ENCODE data around the gene BANP. TPM values are rescaled to one million over a fixed set of nuclear protein-coding genes. Genes with fewer than 3 reads are reported as not detected.
A peak's percentile ranks its signal among the peaks of the same experiment; 100 is the strongest.
"Not testable (repeated sequence)": the region's sequence is repeated elsewhere in the genome, so short reads cannot be mapped to it uniquely, and the experiment has no call there.

Gene BANP
- total and polyA plus RNA-seq, 4 donors: 7.4 to 35.6 (median 19.7) TPM

DNA sequence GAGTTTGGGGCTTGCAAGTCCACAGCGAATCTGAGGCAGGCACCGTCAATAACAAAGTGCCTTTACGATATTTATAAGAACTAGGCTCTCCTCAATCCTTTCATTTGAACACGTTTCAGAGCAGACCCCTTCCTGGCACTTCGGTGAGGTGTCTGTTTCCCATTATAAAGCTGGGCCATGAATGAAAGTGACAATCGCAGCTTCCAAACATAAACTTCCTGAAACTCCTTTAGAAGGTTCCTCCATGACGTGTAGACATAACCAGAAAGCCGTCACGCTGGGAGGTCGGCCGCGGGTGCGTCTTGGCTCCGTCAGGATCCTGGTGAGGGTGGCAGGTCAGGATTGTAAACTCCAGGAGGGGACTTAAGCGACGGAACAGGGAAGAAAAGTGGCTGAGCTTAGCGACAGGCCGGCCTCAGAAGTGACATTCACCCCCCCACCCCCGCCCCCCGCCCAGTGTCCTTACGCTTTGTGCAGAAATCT is 150.4 kb downstream of the BANP start:
- H3K9me3 ChIP-seq (ENCODE audit: control insufficient read depth, low read length); H3K27ac ChIP-seq (ENCODE audit: low read depth in 1 of 2, low read length in 2 of 2); H3K27me3 ChIP-seq (ENCODE audit: control insufficient read depth in 1 of 2, insufficient read depth in 2 of 2, low read length in 1 of 2); ATAC-seq (ENCODE audit: low FRiP score); intact Hi-C loops (cut with DNase I); H3K36me3 ChIP-seq (ENCODE audit: control insufficient read depth in 1 of 2, insufficient read depth in 2 of 2, low read length in 1 of 2); H3K4me1 ChIP-seq (ENCODE audit: control insufficient read depth in 1 of 2, insufficient read depth in 2 of 2, low read length in 2 of 2); H3K4me3 ChIP-seq (ENCODE audit: low read length in 2 of 2): not testable (repeated sequence)
- peak in 1 of 2 donors; percentile 35 for DNase-seq
- 22 to 24% methylated on average over 21 of the region's 21 CpGs for WGBS, 2 donors

DNA sequence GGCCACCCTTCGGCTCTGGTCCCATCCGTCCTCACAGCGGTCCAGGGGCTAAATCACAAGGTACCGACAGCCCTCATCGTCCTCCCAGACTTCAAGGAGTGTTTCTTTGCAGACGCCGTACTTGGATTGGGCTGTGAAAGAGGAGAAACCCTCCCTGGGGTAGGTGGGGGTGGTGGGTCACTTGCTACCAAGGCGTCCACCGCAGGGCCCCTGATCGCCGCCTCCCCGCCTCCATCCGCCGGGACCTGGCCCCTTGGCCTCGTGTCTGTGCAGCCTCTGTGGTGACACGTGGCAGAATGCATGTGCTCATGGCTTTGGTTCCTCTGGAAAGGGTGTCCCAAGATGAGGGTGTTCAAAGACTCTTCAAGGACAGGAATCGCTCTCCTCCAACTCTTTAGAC is 151.4 kb downstream of the BANP start:
- H3K36me3 ChIP-seq (ENCODE audit: control insufficient read depth in 1 of 2, insufficient read depth in 2 of 2, low read length in 1 of 2): no peaks in the 10 kb centered on the region
- no peak for ATAC-seq (ENCODE audit: low FRiP score)
- H3K4me3 ChIP-seq (ENCODE audit: low read length in 2 of 2): no peak overlapping the region
- H3K9me3 ChIP-seq (ENCODE audit: control insufficient read depth, low read length): no peaks in the 10 kb centered on the region
- 85 to 86% methylated on average over 17 of the region's 17 CpGs for WGBS, 2 donors
- H3K4me1 ChIP-seq (ENCODE audit: control insufficient read depth in 1 of 2, insufficient read depth in 2 of 2, low read length in 2 of 2): no peaks in the 10 kb centered on the region
- intact Hi-C loops (cut with DNase I): no loop called here
- peak; percentile 33 to 46 for DNase-seq
- H3K27ac ChIP-seq (ENCODE audit: low read depth in 1 of 2, low read length in 2 of 2): no peak overlapping the region
- no peaks in the 10 kb centered on the region for H3K27me3 ChIP-seq (ENCODE audit: control insufficient read depth in 1 of 2, insufficient read depth in 2 of 2, low read length in 1 of 2)

- Histone ChIP-seq H3K36me3 (ENCODE audit: control insufficient read depth in 1 of 2, insufficient read depth in 2 of 2, low read length in 1 of 2) (no peaks in the 10 kb centered on the region), H3K9me3 (ENCODE audit: control insufficient read depth, low read length) (no peaks in the 10 kb centered on the region), H3K27ac (ENCODE audit: low read depth in 1 of 2, low read length in 2 of 2) (no peak overlapping the region), H3K27me3 (ENCODE audit: control insufficient read depth in 1 of 2, insufficient read depth in 2 of 2, low read length in 1 of 2) (no peaks in the 10 kb centered on the region), H3K4me3 (ENCODE audit: low read length in 2 of 2) (no peak overlapping the region), H3K4me1 (ENCODE audit: control insufficient read depth in 1 of 2, insufficient read depth in 2 of 2, low read length in 2 of 2) (no peaks in the 10 kb centered on the region)
- 72 to 84% methylated on average over 15 of the region's 15 CpGs for WGBS, 2 donors
- intact Hi-C loops (cut with DNase I): no loop called here
- DNase-seq (peak; percentile 17 to 62), ATAC-seq (ENCODE audit: low FRiP score) (no peak)
These were observed 151.8 kb downstream of the BANP start for GRCh38 chr16:88103011-88103410.

DNA sequence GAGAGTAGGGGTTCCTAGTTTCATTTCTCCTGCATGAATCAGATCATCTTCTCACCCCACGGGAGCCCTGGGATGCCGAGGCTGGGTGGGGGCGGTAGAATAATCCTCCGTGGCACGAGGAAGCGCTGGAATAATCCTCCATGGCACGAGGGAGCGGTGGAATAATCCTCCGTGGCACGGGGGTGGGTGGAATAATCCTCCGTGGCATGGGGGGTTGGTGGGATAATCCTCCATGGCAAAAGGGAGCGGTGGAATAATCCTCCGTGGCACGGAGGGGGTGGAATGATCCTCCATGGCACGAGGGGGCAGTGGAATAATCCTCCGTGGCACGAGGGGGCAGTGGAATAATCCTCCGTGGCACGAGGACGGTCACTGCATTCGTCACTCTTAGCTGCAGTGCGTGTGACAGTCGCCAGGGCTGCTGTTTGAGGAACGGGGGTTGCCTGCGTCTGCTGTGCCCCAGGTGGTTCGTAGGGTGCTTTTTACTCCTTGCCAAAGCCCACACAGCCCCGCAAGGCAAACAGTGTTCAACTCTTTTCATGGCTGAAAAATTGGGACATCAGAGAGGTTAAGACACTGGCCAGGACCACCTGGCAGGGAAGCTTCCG is 152.5 kb downstream of the BANP start:
- no peaks in the 10 kb centered on the region for H3K36me3 ChIP-seq (ENCODE audit: control insufficient read depth in 1 of 2, insufficient read depth in 2 of 2, low read length in 1 of 2)
- H3K27me3 ChIP-seq (ENCODE audit: control insufficient read depth in 1 of 2, insufficient read depth in 2 of 2, low read length in 1 of 2): no peaks in the 10 kb centered on the region
- intact Hi-C loops (cut with DNase I): no loop called here
- ATAC-seq (ENCODE audit: low FRiP score) (no peak), DNase-seq (peak; percentile 18 to 51)
- H3K9me3 ChIP-seq (ENCODE audit: control insufficient read depth, low read length): no peaks in the 10 kb centered on the region
- no peak overlapping the region for H3K4me3 ChIP-seq (ENCODE audit: low read length in 2 of 2)
- no peak overlapping the region for H3K27ac ChIP-seq (ENCODE audit: low read depth in 1 of 2, low read length in 2 of 2)
- WGBS, 2 donors: 81 to 82% methylated on average over 28 of the region's 28 CpGs
- no peaks in the 10 kb centered on the region for H3K4me1 ChIP-seq (ENCODE audit: control insufficient read depth in 1 of 2, insufficient read depth in 2 of 2, low read length in 2 of 2)

- peak; percentile 22 to 53 for DNase-seq
- H3K4me1 ChIP-seq (ENCODE audit: control insufficient read depth in 1 of 2, insufficient read depth in 2 of 2, low read length in 2 of 2); H3K27ac ChIP-seq (ENCODE audit: low read depth in 1 of 2, low read length in 2 of 2); intact Hi-C loops (cut with DNase I); H3K27me3 ChIP-seq (ENCODE audit: control insufficient read depth in 1 of 2, insufficient read depth in 2 of 2, low read length in 1 of 2); H3K36me3 ChIP-seq (ENCODE audit: control insufficient read depth in 1 of 2, insufficient read depth in 2 of 2, low read length in 1 of 2); ATAC-seq (ENCODE audit: low FRiP score); H3K4me3 ChIP-seq (ENCODE audit: low read length in 2 of 2); H3K9me3 ChIP-seq (ENCODE audit: control insufficient read depth, low read length): not testable (repeated sequence)
- 60 to 80% methylated on average over 17 of the region's 17 CpGs for WGBS, 2 donors
These were observed 153.1 kb downstream of the BANP start for GRCh38 chr16:88104363-88104762.

- H3K4me1 ChIP-seq (ENCODE audit: control insufficient read depth in 1 of 2, insufficient read depth in 2 of 2, low read length in 2 of 2); H3K4me3 ChIP-seq (ENCODE audit: low read length in 2 of 2); H3K27me3 ChIP-seq (ENCODE audit: control insufficient read depth in 1 of 2, insufficient read depth in 2 of 2, low read length in 1 of 2); H3K36me3 ChIP-seq (ENCODE audit: control insufficient read depth in 1 of 2, insufficient read depth in 2 of 2, low read length in 1 of 2); DNase-seq; ATAC-seq (ENCODE audit: low FRiP score); intact Hi-C loops (cut with DNase I); H3K27ac ChIP-seq (ENCODE audit: low read depth in 1 of 2, low read length in 2 of 2); H3K9me3 ChIP-seq (ENCODE audit: control insufficient read depth, low read length): not testable (repeated sequence)
- WGBS, 2 donors: 83 to 88% methylated on average over 7 of the region's 7 CpGs
These were observed 154.4 kb downstream of the BANP start for GRCh38 chr16:88105574-88106140.

DNA sequence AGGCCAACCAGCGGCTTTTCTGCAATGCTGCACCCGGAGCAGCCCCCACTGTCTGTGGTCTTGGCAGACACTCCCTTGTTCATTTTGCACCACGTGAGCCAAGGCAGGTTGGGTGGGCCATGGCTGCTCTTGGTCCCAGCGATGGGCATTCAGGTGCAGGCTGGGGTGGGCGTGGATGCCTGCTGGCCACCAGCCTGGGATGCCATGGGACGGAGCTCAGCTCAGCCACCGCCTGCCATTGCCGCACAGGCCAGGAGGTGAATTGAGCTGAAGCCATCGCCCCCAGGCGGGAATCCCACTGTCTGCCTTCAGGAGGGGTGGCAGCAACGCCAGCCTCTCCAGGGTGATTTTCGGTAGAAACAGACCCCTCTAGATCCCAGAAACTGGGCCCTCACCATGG is 155.3 kb downstream of the BANP start:
- H3K9me3 ChIP-seq (ENCODE audit: control insufficient read depth, low read length); H3K4me3 ChIP-seq (ENCODE audit: low read length in 2 of 2); intact Hi-C loops (cut with DNase I); H3K4me1 ChIP-seq (ENCODE audit: control insufficient read depth in 1 of 2, insufficient read depth in 2 of 2, low read length in 2 of 2); ATAC-seq (ENCODE audit: low FRiP score); H3K36me3 ChIP-seq (ENCODE audit: control insufficient read depth in 1 of 2, insufficient read depth in 2 of 2, low read length in 1 of 2); H3K27ac ChIP-seq (ENCODE audit: low read depth in 1 of 2, low read length in 2 of 2); DNase-seq; H3K27me3 ChIP-seq (ENCODE audit: control insufficient read depth in 1 of 2, insufficient read depth in 2 of 2, low read length in 1 of 2): not testable (repeated sequence)
- 93 to 95% methylated on average over 10 to 12 of the region's 12 CpGs for WGBS, 2 donors

- intact Hi-C loops (cut with DNase I): no loop called here
- ATAC-seq (ENCODE audit: low FRiP score) (no peak), DNase-seq (no peak)
- Histone ChIP-seq H3K9me3 (ENCODE audit: control insufficient read depth, low read length) (no peaks in the 10 kb centered on the region), H3K4me3 (ENCODE audit: low read length in 2 of 2) (no peak overlapping the region), H3K27me3 (ENCODE audit: control insufficient read depth in 1 of 2, insufficient read depth in 2 of 2, low read length in 1 of 2) (no peaks in the 10 kb centered on the region), H3K27ac (ENCODE audit: low read depth in 1 of 2, low read length in 2 of 2) (no peak overlapping the region), H3K4me1 (ENCODE audit: control insufficient read depth in 1 of 2, insufficient read depth in 2 of 2, low read length in 2 of 2) (no peaks in the 10 kb centered on the region), H3K36me3 (ENCODE audit: control insufficient read depth in 1 of 2, insufficient read depth in 2 of 2, low read length in 1 of 2) (no peaks in the 10 kb centered on the region)
- WGBS, 2 donors: 92 to 94% methylated on average over 12 of the region's 12 CpGs
These were observed 157.5 kb downstream of the BANP start for GRCh38 chr16:88108762-88109161.

Data from aorta (tissue), 5 donors.